Measurements from ENCODE around the gene CEP85.

DNA sequence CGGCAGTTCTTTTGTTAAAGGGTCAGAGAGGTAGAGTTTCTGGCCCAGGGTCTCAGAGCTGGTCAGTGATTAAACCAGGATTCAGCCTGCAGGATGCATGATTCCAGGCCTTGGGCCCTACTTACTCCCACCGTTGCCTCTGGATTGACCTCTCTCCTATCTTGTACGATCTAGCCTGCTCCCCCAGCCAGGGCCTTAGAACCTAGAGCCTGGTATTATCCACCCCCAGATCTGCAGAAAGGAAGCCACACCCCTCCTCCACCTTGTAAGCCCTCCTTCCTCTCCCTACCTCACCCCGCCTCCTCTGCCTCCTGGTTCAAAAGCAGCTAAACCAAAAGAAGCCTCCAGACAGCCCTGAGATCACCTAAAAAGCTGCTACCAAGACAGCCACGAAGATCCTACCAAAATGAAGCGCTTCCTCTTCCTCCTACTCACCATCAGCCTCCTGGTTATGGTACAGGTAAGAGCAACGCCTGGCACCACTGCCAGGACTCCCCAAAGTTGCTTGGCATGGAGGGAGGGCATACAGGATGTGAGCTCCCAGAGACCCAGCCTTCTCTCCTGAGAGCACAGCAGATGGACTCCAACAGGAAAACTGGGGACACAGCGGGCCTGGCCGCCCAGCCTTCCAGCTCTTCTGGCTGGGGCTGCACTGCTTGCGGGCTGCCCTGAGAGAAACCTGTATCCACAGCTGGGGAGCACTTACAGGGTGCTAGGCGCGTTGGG lies 83.8 kb downstream of the CEP85 start, which contains the start of gene CD52:
- TF ChIP-seq POLR2A (IDR thresholded peaks at IDR 0.05), result peak in 2 of 3 donors; percentile 49 to 67
- TF ChIP-seq, protein P1, sequence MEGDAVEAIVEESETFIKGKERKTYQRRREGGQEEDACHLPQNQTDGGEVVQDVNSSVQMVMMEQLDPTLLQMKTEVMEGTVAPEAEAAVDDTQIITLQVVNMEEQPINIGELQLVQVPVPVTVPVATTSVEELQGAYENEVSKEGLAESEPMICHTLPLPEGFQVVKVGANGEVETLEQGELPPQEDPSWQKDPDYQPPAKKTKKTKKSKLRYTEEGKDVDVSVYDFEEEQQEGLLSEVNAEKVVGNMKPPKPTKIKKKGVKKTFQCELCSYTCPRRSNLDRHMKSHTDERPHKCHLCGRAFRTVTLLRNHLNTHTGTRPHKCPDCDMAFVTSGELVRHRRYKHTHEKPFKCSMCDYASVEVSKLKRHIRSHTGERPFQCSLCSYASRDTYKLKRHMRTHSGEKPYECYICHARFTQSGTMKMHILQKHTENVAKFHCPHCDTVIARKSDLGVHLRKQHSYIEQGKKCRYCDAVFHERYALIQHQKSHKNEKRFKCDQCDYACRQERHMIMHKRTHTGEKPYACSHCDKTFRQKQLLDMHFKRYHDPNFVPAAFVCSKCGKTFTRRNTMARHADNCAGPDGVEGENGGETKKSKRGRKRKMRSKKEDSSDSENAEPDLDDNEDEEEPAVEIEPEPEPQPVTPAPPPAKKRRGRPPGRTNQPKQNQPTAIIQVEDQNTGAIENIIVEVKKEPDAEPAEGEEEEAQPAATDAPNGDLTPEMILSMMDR (IDR thresholded peaks at IDR 0.05 in 8 of 11, conservative IDR thresholded peaks at IDR 0.05 in 3 of 11), result no peak

Data from spleen (tissue), 7 donors.